OCI-LY3 (cell line): ENCODE results near the gene ZNF296.

ENCODE experiments used
- CTCF ChIP-seq: fragments of 200-600, 300-600 bp; sonication (generic); IDR thresholded peaks from 2 replicates; pipeline ENCODE4 v1.5.1; 2014; ENCODE audit warnings: antibody characterized with exemption, low read length, low read depth
- EZH2phosphoT487 ChIP-seq: fragments of 200-600 bp; shearing (Covaris generic); IDR thresholded peaks from 2 replicates; pipeline ENCODE4 v1.6.1; 2018; ENCODE audit warnings: antibody characterized with exemption, mixed run types, low read depth

- TF ChIP-seq CTCF (no peak), EZH2phosphoT487 (no peak)
Observed at GRCh38 chr19:45071545-45071938, 4.7 kb downstream of the ZNF296 start.
